PFSK-1 (cell line): ENCODE data around the gene CNOT1.

ENCODE experiments used
- POLR2AphosphoS5 ChIP-seq: IDR thresholded peaks from 2 replicates; pipeline ENCODE4 v1.6.1; 2012; ENCODE audit warnings: low read depth, mild to moderate bottlenecking, control low read depth, low read length, moderate library complexity
- REST ChIP-seq, 2 experiments: IDR thresholded peaks; 2 replicates each; pipeline versions ENCODE4 v1.6.1 to v1.8.0; 2011 to 2012; ENCODE audit warnings: low read depth in 2 of 2, low read length in 2 of 2, control low read depth in 1 of 2, inconsistent platforms in 1 of 2, mild to moderate bottlenecking in 1 of 2, moderate library complexity in 1 of 2; ENCODE audit not compliant: insufficient read depth in 1 of 2
- SIN3A ChIP-seq: IDR thresholded peaks from 2 replicates; pipeline ENCODE4 v1.6.1; 2012; ENCODE audit warnings: mild to moderate bottlenecking, low read length, moderate library complexity, borderline replicate concordance; ENCODE audit not compliant: insufficient read depth
- TAF1 ChIP-seq: IDR thresholded peaks from 2 replicates; pipeline ENCODE4 v1.6.1; 2012; ENCODE audit warnings: low read length, control low read depth, borderline replicate concordance; ENCODE audit not compliant: insufficient read depth

DNA sequence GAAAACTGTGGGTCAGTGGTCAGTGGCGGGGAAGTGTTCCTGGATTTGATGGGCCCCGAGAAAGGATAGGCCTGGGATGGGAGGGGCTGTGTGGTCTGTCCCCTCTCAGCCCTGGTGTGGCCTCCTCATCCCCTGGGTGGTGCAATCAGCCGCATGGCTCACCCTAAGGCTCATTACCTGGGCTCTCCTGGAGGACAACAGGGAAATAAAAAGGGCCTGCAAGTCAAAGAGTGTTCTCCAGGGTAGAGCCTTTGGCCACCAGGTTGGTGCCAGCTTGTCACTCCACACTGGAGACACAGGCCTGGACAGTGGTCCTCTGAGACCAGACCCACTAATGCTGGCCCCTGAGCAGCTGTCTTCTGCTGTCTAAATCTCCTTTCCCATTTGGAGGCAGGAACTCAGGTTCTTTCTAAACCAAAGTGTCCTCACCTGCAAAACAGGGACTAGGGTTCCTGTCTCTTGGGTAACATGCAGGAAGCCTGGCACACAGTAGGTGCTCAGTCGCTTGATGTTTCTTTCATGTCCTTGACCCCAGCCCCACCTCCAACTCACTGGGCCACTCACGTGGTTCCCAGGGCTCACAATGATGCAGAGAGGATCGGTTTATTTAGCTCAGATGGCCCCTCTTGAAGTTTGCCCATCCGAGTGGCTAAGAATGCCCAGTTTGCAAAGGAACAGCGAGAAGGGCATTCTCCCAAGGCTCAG lies 127.3 kb downstream of the CNOT1 start:
- TF ChIP-seq SIN3A (no peak), POLR2AphosphoS5 (no peak), REST (IDR thresholded peaks at IDR 0.05; ENCODE audit: insufficient read depth in 1 of 2, low read depth in 2 of 2, low read length in 2 of 2) (no peak), TAF1 (no peak)
